GM10847 (cell line): ENCODE results near the gene ZBTB7C.

Source experiments
- POLR2A ChIP-seq: IDR thresholded peaks from 2 replicates; pipeline ENCODE4 v1.6.1; 2011; ENCODE audit not compliant: insufficient read length; ENCODE audit errors: extremely low read depth

Gene ZBTB7C

DNA sequence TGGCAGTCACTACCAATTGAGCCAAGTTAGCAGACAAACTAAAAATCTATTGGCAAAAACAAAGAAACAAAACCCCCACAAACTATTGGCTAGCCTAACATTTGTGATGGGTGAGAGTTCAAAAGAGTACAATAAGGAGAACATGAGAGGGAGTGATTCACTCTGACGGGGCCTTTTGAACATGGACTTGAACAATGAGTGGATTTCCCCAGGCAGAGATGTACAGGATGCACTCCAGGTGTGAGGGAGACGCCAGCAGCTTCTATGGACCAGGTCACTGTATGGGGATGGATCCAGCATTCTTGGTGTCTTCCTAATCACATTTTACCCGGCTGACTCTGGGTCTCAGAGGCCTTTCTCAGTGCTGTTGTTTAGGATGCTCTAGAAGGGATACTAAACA, 311.2 kb downstream of the ZBTB7C start:
- no peak for TF ChIP-seq POLR2A

DNA sequence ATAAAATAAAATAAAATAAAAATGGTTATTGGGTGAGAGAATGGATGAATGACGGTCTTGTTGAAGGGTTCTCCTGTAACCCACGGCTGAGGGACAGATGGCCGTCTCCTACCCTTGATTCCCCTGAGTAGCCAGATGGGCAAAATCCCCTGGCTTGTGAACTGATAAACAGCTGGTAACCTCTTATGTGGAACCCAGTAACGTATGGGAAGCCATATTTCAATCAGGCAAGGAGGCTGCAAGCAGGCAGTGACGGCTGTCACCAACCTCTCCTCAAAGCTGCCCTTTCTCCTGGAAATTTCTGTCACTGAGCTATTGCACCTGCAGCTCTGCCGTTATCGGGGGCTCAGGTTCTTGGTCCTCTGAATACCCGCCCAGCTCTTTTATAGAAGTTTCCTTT, 313.5 kb downstream of the ZBTB7C start:
- TF ChIP-seq POLR2A, result no peak

DNA sequence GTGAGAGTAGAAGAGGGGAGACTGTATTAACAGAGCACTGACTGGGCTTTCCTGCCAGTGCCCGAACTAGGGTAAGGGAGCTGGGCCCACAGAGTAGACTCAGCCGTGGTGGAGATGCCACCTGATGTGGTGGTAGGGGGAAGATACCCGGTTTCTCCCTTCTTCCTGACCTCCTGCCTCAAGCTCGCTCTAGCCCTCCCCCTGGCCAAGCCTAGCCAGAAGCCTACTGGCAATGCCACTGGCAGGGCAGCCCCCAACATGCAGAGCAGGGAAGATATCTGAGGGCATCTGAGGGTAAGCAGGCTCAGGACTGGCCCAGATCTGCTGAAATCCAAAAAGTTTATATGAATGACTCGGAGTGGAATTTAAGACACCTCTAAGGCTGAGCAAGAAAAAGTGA, 316.1 kb downstream of the ZBTB7C start:
- TF ChIP-seq POLR2A, result no peak

DNA sequence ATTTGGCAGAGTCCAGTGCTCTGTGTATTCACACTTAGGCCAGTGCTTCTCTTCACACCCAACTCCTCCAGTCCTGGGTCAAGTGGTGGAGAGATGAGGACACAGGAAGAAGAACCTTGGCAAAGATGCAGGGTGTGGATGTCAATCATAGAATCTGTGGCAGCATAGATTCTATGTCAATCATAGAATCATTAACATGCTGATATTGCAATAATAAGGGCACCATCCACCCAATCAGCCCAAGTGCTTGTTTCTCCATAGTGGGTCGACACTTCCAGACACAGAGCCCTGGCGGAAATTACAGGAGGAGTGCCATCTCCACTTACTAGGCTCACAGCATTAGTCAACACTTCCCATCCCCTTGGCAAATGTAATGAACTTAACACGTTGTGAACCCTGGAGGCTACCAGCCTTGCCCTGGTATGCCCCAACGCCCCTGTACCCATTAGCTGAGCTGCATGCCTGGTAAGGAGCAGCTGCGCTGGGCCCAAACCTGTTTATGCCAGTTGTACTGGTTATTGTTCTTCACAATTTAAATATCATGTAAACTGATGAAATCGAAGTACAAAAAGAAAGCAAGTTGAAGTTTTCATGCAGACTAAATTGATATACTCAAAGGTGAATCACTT, 317.2 kb downstream of the ZBTB7C start:
- TF ChIP-seq POLR2A, result no peak

DNA sequence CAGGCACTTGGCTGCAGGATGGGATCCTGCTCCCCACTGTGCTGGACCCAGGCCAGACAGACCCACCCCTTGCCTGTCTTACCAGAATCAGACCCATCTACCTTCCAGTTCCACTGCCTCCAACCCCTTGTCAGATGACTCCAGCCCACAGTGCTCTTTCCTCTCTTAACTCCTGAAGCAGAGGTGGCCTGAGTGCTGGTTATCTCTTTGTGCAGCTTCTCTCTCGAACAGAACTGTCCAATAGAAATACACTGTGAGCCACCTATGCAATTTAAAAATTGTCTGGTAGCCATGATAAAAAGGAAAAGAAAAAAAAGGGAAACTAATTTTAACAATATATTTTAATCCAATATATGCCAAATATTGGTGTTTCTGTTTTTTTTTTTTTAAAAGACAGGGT, 318.5 kb downstream of the ZBTB7C start:
- TF ChIP-seq POLR2A, result no peak

DNA sequence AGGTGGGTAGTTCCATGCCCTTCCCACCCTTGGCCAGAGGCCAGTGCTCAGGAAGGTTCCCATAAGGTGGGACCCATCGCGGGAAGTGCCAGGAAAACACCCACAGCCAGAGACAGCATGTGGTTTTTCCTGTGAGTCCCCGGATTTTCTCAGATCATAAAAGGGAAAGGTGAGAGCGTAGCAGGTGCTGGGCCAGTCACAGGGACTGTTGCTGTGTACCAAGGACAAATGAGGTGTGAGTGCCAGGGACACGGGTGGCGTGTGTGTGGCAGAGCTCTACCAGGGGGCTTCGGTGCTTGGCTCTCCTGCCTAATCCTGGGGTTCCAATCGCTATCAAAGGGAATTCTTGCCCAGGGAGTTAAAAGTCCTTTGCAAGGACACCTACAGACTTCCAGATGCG, 319.2 kb downstream of the ZBTB7C start:
- TF ChIP-seq POLR2A, result no peak

DNA sequence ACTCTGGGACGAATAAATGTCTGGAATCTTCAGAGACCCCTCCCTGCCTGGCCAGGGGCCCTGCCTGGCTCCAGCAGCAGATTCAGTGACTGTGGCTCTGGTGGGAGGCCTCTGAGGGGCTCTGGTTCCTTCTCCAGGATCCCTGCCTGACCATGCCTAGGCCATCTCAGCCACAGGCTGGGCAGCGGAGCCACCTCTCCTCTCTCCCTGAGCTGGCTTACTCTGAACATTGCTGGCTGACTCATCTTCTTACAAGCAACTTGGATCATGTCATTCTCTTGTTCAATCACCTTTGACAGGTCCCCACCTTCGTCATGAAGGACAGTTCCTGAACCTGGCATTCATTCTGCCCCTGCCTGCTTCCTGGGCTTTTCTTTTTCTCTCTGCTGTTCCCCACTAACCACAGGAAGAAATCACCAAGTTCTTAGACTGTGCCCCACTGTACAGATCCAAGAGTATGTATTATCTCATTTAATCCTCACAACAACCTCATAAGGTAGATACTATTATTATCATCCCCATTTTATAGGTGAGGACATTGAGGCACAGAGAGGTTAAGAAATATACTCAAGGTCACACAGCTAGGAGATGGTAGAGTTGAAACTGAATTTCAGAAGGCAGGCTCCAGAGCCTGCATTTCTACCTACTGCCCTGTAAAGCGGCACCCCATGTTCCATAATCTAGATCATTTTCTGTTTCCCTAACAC, 323.2 kb downstream of the ZBTB7C start:
- no peak for TF ChIP-seq POLR2A

DNA sequence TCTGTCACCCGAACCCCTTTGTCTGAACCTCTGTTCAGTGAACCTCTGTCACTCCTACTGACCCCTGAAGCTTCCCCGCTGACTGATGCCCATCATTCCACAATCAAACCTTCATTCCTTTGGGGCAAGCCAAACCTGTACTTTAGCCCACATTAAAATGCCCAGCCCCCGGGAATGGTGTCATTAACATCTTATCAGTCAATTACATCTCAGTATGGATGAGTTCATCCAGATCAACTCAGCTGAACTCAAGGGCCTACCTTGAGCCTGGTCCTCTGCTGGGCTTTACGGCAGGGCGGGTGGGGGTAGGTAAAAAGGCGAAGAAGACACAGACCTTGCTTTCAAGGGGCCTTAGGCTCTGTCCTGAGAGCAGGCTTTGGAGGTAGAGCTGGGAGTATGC, 324.3 kb downstream of the ZBTB7C start:
- no peak for TF ChIP-seq POLR2A

DNA sequence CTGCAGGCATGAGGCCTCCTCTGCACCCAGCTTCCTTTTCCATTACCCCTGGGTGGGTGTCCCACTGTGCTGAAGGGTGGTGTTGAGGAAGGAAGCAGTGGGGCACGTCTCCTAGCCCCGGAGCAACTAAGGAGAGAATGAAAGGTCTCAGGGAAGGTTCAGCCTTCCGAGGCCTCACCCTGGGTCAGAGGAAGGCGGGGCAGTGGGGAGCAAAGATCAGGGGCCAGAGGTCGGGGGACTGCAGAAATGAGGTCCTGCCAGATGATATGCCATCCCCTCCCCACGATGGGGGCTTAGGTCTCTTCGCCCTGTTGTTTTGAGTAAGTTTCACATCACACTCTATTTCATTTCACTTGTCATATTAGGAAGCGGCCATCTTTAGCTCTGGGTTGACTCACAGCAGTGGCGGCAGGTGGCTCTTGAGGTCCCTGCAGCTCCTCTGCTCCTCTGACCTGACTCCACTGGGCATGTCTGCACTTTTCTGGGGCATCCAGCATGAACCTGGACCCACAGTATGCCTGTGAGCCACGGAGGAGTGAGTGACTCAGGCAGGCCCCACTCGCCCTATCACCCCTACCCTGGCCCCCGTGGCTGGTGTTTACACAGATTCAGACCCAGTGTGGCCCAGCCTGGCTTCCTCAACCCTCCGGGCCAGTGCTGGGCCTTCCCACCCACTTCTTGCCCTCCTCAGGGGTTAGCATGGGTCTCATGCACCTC, 325.0 kb downstream of the ZBTB7C start:
- TF ChIP-seq POLR2A, result no peak

DNA sequence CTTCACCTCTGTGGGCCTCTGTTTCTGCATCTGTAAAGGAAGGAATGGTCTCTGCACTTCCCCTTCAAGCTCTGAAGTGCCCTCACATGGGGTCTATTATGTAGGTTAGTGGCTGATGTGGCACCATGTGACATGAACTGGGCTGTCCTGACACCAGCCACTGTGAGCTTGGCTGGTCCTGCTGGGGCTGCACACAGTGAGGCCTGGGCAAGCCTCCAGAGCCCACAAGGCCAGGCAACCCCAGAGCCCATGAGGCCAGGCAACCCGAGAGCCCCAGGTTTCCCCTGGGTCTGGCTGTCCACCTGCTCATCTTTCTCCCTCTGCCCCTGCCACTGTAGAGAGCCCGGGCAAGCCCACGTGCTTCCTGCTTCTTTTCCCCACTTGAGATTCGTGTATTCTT, 328.6 kb downstream of the ZBTB7C start:
- TF ChIP-seq POLR2A, result no peak

DNA sequence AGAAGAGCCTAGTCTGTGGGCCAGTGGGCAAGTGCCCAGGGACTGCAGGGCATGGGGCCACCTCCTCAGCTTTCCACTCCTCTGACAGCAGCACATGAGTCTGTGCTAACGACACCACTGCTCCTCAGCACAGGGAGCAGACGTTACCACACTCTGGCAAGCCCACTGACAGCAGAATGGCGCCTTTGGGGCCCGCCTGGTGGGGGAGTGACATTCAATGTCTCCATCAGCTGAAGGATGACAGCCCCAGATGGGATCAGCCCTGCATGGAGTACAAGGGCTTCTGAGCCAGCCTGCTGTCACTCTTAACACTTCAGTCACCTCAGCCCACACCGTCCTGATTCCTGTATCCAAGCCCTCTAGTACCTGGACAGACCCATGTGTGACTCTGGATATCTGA, 329.3 kb downstream of the ZBTB7C start:
- no peak for TF ChIP-seq POLR2A

DNA sequence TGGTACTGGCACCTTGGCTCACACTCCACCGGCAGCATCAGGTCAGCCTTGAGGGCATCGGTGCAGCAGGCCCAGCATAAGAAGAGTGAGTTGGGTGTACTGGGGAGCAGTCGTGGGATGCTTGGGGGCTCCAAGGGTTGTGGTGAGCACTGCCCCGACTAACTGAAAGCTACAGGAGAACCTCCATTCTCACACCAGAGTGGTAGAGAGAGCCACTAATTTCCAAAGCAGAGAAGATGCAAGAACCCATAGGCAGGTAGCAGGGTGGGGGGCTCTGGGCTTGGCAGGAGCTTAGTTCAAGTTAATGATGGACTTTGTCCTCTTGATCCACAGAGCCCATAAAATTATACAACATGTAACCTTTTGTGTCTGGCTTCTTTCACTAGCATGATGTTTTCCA, 330.7 kb downstream of the ZBTB7C start:
- no peak for TF ChIP-seq POLR2A

DNA sequence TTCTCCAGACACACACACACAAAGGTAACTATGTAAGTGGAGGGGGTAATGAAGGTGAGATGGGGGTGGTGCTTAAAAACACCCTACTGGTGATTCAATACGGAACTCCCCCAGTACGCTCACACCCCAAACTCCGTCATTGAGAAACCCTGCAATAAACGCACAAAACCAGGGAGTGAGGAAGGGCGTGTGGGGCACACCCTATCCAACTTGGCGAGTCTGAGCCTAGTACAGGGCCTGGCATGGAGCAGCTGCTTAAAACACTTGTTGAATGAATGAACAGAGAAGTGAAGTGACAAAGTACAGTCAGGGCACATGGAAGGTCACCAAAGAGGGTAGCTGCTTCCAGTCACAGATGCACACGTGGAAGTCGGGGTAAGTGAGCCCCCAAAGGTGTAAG, 331.9 kb downstream of the ZBTB7C start:
- no peak for TF ChIP-seq POLR2A

DNA sequence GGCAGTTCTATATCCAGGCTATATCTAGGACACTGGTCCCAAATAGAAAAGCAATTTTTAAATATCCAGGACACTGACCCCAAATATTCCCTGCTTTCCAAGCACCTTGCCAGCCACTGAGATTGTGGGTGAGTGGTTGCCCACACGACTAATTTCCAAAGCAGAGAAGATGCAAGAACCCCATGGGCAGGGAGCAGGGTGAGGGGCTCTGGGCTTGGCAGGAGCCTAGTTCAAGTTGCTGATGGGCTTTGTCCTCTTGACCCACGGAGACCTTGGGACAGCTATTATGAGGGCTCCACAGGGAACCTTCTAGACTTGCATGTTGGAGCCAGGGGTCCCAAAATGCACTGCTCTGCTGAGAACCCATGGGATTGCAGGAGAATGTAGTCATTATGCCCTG, 332.7 kb downstream of the ZBTB7C start:
- no peak for TF ChIP-seq POLR2A

DNA sequence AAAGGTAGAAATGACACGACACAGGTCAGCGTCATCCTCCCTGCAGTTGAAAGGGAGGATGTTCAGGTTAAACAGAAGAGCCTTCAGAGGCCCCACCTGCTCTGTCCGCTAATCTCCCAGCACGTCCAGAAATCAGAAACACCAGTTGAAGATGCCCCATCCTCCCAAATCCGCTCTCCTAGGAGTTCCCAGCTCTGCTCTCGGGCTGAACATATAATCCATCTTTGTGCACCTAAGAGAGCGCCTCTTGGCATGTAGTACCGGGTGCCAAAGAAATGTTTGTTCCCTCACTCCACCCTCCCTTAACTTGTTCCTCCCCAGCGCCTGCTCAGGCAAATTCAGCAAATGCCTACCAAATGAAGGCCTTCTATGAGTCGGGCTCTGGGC, 333.5 kb downstream of the ZBTB7C start:
- no peak for TF ChIP-seq POLR2A

DNA sequence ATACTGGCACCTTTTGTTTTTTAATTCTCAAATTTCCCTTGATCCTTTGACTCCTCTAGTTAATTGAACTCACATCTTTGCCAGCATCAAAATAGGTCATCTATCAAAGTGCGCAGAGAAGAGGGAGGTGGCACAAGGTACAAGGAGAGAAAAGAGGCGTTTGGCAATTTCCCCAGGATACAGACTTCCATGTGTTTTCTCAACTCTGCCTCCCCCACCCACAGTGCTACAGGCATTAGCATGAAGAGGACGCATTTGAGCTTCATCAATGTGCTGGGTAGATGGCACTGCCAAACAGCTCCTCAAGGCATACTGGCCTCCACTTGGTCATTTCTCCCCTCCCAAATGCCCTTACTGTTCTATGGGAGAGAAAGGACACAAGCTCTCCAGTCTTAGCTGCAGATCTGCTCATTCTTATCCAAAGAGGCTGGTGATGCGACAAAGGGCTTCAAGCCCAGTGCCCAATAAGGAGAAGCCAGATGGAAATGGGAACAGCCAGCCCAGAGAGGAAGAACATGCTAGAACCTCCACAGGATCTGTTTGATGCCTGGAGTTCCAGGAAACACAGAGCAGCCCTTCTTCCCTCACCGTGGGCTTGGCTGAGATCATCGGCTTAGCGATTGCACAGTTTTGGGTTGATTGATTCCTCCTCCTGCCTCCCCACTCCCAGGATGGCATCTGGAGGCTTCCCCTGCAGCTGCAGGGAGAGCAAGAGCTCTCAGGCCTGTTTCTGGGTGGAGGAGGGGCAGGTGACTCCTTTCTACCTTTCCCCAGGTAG, 334.1 kb downstream of the ZBTB7C start:
- no peak for TF ChIP-seq POLR2A
